ENCODE measurements around the gene ATPAF2. TPM values are rescaled to one million over a fixed set of nuclear protein-coding genes. Genes with fewer than 3 reads are reported as not detected.

The ATPAF2 gene
- total RNA-seq, 3 donors from 2014 or later (not counting 1 experiment from before 2014, with no cell fraction given): 31.4 to 43.4 (median 41.5) TPM

DNA sequence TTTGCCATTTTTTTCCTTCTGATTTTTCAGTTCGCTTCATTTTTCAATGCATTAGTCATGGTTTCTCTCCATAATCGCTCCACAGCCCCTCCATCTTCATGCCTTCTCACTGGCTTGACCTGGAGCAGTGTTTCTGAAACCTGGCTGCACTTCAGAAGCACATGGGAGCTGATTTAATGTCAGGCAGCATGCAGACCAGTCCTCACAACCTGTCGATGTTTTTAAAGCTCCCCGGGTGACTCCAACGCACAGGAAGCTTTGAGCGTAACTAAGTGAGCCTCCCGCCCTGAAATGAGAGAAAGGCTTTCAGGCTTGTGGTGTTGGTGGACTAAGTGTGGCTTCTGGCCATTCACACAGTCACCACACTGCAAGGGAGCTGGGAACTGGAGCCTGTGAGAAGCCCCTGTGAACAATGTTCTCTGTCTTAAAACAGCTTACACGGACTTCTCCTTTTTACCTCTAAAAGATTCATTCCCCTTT, 31.9 kb upstream of the ATPAF2 start:
- Mint-ChIP-seq H3K27ac (peak overlapping the region; percentile 15 to 32), H3K36me3 (no peaks in the 10 kb centered on the region), H3K9me3 (no peaks in the 10 kb centered on the region), H3K4me3 (peak overlapping the region; percentile 61), H3K4me1 (peaks cover 14 to 15% of the 10 kb centered on the region in 2 donors), H3K27me3 (ENCODE audit: low read depth in 2 of 2) (peaks cover 5 to 7% of the 10 kb centered on the region in 2 donors)
- Histone ChIP-seq H3K27me3 (ENCODE audit: control insufficient read depth, insufficient read depth, low read length) (peaks cover 1% of the 10 kb centered on the region), H3K4me3 (ENCODE audit: low read length) (no peak overlapping the region), H3K36me3 (ENCODE audit: control insufficient read depth, insufficient read depth, low read length) (peaks cover 3% of the 10 kb centered on the region), H3K4me1 (ENCODE audit: control insufficient read depth, insufficient read depth, low read length) (peaks cover 8% of the 10 kb centered on the region), H3K9me3 (ENCODE audit: control insufficient read depth, insufficient read depth, low read length) (no peaks in the 10 kb centered on the region), H3K27ac (ENCODE audit: low read length) (no peak overlapping the region)
- DNase-seq (no peak), ATAC-seq (peak; percentile 41 to 85 (median 64))
- intact Hi-C loops (cut with micrococcal nuclease): no loop called here
- WGBS (ENCODE audit: insufficient coverage): 22% methylated on average over 8 of the region's 8 CpGs
- TF ChIP-seq, protein P1, sequence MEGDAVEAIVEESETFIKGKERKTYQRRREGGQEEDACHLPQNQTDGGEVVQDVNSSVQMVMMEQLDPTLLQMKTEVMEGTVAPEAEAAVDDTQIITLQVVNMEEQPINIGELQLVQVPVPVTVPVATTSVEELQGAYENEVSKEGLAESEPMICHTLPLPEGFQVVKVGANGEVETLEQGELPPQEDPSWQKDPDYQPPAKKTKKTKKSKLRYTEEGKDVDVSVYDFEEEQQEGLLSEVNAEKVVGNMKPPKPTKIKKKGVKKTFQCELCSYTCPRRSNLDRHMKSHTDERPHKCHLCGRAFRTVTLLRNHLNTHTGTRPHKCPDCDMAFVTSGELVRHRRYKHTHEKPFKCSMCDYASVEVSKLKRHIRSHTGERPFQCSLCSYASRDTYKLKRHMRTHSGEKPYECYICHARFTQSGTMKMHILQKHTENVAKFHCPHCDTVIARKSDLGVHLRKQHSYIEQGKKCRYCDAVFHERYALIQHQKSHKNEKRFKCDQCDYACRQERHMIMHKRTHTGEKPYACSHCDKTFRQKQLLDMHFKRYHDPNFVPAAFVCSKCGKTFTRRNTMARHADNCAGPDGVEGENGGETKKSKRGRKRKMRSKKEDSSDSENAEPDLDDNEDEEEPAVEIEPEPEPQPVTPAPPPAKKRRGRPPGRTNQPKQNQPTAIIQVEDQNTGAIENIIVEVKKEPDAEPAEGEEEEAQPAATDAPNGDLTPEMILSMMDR (IDR thresholded peaks at IDR 0.05): no peak

DNA sequence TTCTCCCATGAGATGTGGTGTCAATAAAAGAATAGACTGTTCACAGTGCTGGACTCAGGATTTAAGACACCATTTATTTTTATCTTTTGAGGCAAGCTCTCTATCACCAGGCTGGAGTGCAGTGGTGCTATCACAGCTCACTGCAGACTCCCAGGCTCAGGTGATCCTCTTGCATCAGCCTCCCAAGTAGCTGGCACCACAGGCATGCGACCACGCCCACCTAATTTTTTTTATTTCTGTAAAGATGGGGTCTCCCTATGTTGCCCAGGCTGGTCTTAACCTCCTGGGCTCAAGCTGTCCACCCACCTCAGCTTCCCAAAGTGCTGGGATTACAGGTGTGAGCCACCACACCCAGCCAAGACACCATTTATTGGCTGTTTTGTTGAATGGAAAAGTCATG, 30.1 kb upstream of the ATPAF2 start:
- TF ChIP-seq, protein P1 (IDR thresholded peaks at IDR 0.05): no peak
- H3K4me1 ChIP-seq (ENCODE audit: control insufficient read depth, insufficient read depth, low read length): peaks cover 8% of the 10 kb centered on the region
- H3K36me3 ChIP-seq (ENCODE audit: control insufficient read depth, insufficient read depth, low read length): peaks cover 8% of the 10 kb centered on the region
- H3K27ac Mint-ChIP-seq: no peak overlapping the region
- peaks cover 6% of the 10 kb centered on the region for H3K36me3 Mint-ChIP-seq
- peaks cover 14 to 15% of the 10 kb centered on the region in 2 donors for H3K4me1 Mint-ChIP-seq
- no peak overlapping the region for H3K4me3 ChIP-seq (ENCODE audit: low read length)
- intact Hi-C loops (cut with micrococcal nuclease): no loop called here
- WGBS (ENCODE audit: insufficient coverage): 81% methylated on average over 2 of the region's 2 CpGs
- ATAC-seq: no peak
- H3K9me3 Mint-ChIP-seq: no peaks in the 10 kb centered on the region
- no peak for DNase-seq
- no peak overlapping the region for H3K27ac ChIP-seq (ENCODE audit: low read length)
- H3K27me3 Mint-ChIP-seq (ENCODE audit: low read depth in 2 of 2): no peaks in the 10 kb centered on the region
- H3K27me3 ChIP-seq (ENCODE audit: control insufficient read depth, insufficient read depth, low read length): no peaks in the 10 kb centered on the region
- H3K4me3 Mint-ChIP-seq: no peak overlapping the region
- H3K9me3 ChIP-seq (ENCODE audit: control insufficient read depth, insufficient read depth, low read length): no peaks in the 10 kb centered on the region

DNA sequence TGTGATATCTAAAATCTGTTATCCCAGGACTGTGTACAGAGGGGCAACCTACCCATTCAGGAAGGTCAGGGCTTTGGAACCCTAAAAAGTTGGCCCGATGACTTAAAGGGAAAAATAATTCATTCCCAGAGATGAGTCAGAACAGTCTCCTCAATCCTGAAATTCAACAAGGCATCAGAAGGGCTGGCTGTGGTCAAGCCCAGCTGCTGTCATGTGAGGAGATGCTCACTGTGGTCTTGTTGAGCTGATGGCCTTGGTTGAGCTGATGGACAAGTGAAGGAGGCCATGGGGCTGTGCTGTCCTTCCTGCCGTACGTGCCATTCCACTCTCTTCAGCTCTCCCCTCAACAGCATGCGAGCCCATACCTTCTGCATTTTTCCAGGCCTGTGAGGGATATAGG, 27.9 kb upstream of the ATPAF2 start:
- TF ChIP-seq, protein P1 (IDR thresholded peaks at IDR 0.05): no peak
- DNase-seq (no peak), ATAC-seq (no peak)
- no peak overlapping the region for H3K27ac Mint-ChIP-seq
- Histone ChIP-seq H3K27me3 (ENCODE audit: control insufficient read depth, insufficient read depth, low read length) (no peaks in the 10 kb centered on the region), H3K27ac (ENCODE audit: low read length) (no peak overlapping the region), H3K36me3 (ENCODE audit: control insufficient read depth, insufficient read depth, low read length) (peaks cover 8% of the 10 kb centered on the region), H3K9me3 (ENCODE audit: control insufficient read depth, insufficient read depth, low read length) (no peaks in the 10 kb centered on the region), H3K4me3 (ENCODE audit: low read length) (no peak overlapping the region), H3K4me1 (ENCODE audit: control insufficient read depth, insufficient read depth, low read length) (peaks cover 8% of the 10 kb centered on the region)
- H3K4me1 Mint-ChIP-seq: peaks cover 13% of the 10 kb centered on the region in 2 donors
- H3K4me3 Mint-ChIP-seq: no peak overlapping the region
- H3K27me3 Mint-ChIP-seq (ENCODE audit: low read depth in 2 of 2): no peaks in the 10 kb centered on the region
- intact Hi-C loops (cut with micrococcal nuclease): no loop called here
- no peaks in the 10 kb centered on the region for H3K9me3 Mint-ChIP-seq
- WGBS (ENCODE audit: insufficient coverage): 95% methylated on average over 4 of the region's 4 CpGs
- peaks cover 6% of the 10 kb centered on the region for H3K36me3 Mint-ChIP-seq

DNA sequence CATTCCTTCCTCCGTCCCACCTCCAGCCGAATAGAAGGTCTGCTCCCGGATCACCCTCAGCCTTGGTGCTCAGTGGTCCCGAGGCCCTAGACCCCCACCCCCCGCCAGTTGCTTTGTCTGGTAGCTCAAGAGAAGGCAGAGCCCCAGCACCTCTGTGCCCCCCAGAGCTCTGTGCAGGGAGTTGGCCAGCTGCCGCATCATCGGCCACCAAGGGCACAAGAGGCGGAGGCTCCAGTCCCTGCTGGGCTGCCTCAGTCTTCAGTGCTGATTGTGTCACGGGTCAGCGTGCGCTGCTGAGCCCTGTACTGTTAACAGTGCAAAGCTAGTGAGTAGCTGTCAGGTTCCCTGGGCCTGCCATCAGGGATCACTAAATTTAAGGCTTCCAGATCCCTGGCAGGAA, 26.6 kb upstream of the ATPAF2 start:
- Mint-ChIP-seq H3K4me1 (peaks cover 0 to under 1% of the 10 kb centered on the region in 2 donors), H3K4me3 (no peak overlapping the region), H3K27me3 (ENCODE audit: low read depth in 2 of 2) (no peaks in the 10 kb centered on the region), H3K36me3 (peaks cover 6% of the 10 kb centered on the region), H3K27ac (no peak overlapping the region), H3K9me3 (no peaks in the 10 kb centered on the region)
- Histone ChIP-seq H3K36me3 (ENCODE audit: control insufficient read depth, insufficient read depth, low read length) (peaks cover 16% of the 10 kb centered on the region), H3K9me3 (ENCODE audit: control insufficient read depth, insufficient read depth, low read length) (no peaks in the 10 kb centered on the region), H3K4me3 (ENCODE audit: low read length) (no peak overlapping the region), H3K27me3 (ENCODE audit: control insufficient read depth, insufficient read depth, low read length) (no peaks in the 10 kb centered on the region), H3K27ac (ENCODE audit: low read length) (no peak overlapping the region), H3K4me1 (ENCODE audit: control insufficient read depth, insufficient read depth, low read length) (no peaks in the 10 kb centered on the region)
- intact Hi-C loops (cut with micrococcal nuclease): no loop called here
- ATAC-seq: no peak
- 96% methylated on average over 11 of the region's 11 CpGs for WGBS (ENCODE audit: insufficient coverage)
- TF ChIP-seq, protein P1 (IDR thresholded peaks at IDR 0.05): no peak
- DNase-seq: no peak

Data from natural killer cell (primary cell).